ENCODE data around the gene AMN.

AMN gene

GRCh38 chr14:102930138-102930752 is 7.8 kb downstream of the AMN start:
- no peak for DNase-seq

GRCh38 chr14:102930753-102931579 is 8.5 kb downstream of the AMN start:
- DNase-seq = no peak

GRCh38 chr14:102931580-102932285 is 9.3 kb downstream of the AMN start:
- no peak for DNase-seq

- no peak for DNase-seq
Observed at GRCh38 chr14:102932484-102933248, 10.2 kb downstream of the AMN start.

GRCh38 chr14:102933618-102934231 is 11.3 kb downstream of the AMN start:
- DNase-seq = no peak

GRCh38 chr14:102935756-102936155 is 13.3 kb downstream of the AMN start:
- DNase-seq = no peak

- no peak for DNase-seq
Observed at GRCh38 chr14:102937331-102938175, 15.1 kb downstream of the AMN start.

GRCh38 chr14:102938191-102938590 is 15.7 kb downstream of the AMN start:
- DNase-seq = no peak

GRCh38 chr14:102939329-102939728 is 16.9 kb downstream of the AMN start:
- no peak for DNase-seq

- DNase-seq = no peak
Observed at GRCh38 chr14:102939820-102940561, 17.5 kb downstream of the AMN start.

- no peak for DNase-seq
Observed at GRCh38 chr14:102940729-102941362, 18.4 kb downstream of the AMN start.

GRCh38 chr14:102941419-102942011 is 19.1 kb downstream of the AMN start:
- no peak for DNase-seq

- DNase-seq = no peak
Observed at GRCh38 chr14:102942069-102942468, 19.6 kb downstream of the AMN start.

- no peak for DNase-seq
Observed at GRCh38 chr14:102943454-102943853, 21.0 kb downstream of the AMN start.

GRCh38 chr14:102943979-102944378 is 21.5 kb downstream of the AMN start:
- no peak for DNase-seq

GRCh38 chr14:102944448-102945330 is 22.2 kb downstream of the AMN start:
- DNase-seq = no peak

- DNase-seq = no peak
Observed at GRCh38 chr14:102945346-102946130, 23.1 kb downstream of the AMN start.
